T-helper 9 cell (primary cell): Measurements from ENCODE around the gene HCFC1.
"Not testable (repeated sequence)": the region's sequence is repeated elsewhere in the genome, so short reads cannot be mapped to it uniquely, and the experiment has no call there.

Experiments
- DNase-seq: peaks from one replicate; pipeline ENCODE4 v3.0.0-alpha.2; 2020

Gene HCFC1

DNA sequence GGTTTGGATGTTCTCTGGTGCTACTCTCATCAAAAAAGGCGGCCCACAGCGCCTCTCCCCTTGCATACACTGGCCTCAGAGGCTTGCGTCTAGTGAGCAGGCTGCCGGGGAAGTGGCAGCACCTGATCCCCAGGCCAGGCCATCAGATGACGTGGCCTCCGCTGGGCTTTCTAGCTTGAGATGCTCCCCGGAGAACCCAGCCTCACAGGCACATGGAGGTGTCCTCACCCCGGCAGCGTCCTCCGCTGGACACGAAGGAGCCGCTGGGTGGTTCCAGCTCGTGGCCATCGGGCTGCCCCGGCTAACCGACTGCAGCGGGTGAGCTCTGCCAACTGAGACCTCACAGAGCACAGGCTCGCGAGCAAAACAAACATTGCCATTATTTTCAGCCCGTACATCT is 35.3 kb upstream of the HCFC1 start:
- DNase-seq: no peak

GRCh38 chrX:154004315-154004714 is 32.7 kb upstream of the HCFC1 start:
- DNase-seq: no peak

DNA sequence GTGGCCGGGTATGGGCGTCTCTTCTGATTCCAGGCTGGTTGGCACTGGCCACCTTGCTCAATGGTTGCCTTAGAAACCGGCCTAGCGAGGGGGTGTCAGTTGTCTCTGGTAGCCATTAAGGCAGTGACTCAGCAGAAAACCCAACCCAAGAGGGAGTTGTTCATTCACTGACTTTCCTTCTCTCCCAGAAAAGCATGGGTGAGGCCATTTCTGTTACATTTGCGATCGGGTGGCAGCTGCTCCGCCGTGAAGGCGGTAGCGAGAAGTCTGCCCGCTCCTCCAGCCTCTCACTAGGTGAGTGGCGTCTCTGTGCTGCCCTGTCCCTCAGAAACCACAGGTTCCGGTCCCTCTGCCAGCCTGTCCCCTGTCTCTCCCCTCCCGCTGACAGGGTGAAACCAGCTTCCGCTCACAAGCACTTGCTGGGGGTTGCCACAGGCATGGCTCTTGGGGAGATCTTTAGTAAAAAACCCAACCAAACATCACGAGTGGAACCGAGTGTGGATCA is 30.6 kb upstream of the HCFC1 start:
- no peak for DNase-seq

- DNase-seq: no peak
Observed at GRCh38 chrX:154000051-154000450, 28.4 kb upstream of the HCFC1 start.

DNA sequence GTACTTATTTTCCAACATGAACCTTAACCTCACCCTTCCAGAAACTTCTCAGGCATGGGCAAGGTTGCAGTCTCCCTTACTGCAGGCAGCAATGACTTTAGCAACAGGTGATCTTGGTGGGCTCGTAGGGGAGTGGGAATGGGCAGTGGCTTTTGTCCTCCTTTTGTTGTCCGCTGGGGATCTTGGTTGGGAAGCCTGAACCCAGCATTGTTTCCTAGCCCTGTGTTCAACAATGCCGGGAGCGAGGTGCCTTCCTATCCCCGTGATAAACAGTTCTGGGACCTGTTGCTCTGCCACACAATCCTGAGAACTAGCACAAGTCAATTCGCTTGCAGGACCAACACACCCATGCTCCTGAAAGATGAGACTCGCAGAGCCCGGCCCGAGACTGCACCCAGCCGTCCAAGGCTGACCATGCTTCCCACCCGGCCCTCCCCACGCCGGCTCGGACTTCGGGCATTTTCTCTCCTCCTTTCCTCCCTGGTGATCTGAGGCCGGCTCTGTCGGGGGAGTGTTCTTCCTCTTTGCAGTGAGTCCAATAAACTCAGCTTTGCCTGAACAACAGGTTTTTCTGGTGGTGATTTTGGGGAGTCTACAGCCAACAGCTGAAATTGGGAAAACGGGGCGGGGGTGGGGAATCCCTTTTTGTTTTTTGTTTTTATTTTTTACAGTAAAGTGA is 27.9 kb upstream of the HCFC1 start:
- no peak for DNase-seq

GRCh38 chrX:153995504-153995903 is 23.9 kb upstream of the HCFC1 start:
- DNase-seq: no peak

DNA sequence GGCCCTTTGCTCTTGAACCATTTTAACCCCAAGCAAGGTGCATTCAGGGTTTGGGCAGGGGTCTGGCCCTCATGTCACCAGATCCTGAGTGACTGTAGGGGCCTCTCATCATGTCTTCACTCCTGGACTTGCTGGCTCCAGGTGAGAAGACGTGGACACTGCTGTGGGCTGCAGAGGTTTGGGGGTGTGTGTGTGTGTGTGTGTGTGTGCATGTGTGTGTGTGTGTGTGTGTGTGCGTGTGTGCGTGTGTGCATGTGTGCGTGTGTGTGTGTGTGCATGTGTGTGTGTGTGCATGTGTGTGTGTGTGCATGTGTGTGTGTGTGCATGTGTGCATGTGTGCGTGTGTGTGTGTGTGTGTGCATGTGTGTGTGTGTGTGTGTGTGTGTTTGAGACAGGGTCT is 22.8 kb upstream of the HCFC1 start:
- not testable (repeated sequence) for DNase-seq

- DNase-seq: no peak
Observed at GRCh38 chrX:153993978-153994377, 22.4 kb upstream of the HCFC1 start.

GRCh38 chrX:153993079-153993478 is 21.5 kb upstream of the HCFC1 start:
- no peak for DNase-seq

- no peak for DNase-seq
Observed at GRCh38 chrX:153992180-153992579, 20.6 kb upstream of the HCFC1 start.

GRCh38 chrX:153991013-153991580 is 19.5 kb upstream of the HCFC1 start:
- DNase-seq: no peak

- no peak for DNase-seq
Observed at GRCh38 chrX:153989973-153990655, 18.5 kb upstream of the HCFC1 start.

GRCh38 chrX:153988493-153988892 is 16.9 kb upstream of the HCFC1 start:
- DNase-seq: no peak

DNA sequence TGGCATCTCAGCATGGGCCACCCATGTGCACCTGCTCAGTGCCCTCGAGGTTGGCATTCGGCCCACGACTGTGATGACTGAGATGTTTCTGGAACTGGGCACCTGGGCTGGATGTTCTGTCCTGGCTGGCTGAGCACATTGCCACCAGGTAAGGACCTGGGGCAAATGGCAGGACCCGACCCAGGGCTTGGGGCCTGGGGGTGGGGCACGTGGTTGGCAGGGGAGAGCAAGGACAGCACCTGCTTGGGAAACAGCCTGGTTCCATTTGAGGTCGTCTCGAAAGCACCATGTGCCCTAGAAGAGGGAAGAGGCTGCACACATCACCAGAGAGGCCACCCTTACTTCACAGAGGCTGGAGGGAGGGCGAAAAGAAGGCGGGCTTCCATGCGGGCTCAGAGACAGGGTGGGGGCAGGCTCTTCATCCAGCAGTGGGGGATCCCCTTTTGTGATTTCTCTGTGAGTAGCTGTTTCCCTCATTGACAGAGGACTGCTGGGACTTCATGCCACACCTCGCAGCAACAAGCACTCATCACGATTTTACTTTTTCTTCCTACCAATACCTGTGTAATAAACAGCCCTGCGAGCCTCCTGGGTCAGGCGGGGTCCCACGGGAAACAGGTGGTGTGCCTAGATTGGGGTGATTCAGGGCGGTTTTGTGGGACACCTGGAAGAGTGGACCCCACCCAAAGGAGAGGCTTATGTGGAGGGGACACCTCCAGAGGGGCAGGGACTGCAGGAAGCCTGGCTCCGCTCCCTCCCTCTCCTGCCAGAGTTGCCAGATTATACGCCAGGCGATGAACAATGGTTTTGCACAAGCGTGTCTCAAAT is 12.9 kb upstream of the HCFC1 start:
- no peak for DNase-seq

DNA sequence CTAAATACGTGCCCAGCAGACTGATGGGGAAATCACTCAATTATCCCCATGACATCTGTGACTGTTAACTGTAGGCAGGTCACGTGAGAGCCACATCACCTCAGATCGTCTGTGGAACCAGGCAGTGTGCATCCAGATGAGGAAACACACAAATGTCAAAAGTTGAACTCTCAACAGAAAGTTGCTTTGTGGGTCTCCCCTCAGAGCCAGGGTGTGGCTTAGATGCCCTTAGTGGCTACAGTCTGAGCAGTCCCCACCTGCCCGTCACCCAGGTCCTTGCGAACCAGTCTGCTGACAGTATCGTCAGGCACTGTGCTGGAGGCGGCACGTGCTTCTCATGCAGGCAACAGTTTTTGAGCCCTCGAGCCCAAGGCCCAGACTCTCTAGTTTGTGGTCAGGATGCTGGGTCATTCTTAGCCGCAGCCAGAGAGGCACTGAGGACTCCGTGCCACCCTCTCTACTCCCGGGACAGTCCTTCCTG is 11.7 kb upstream of the HCFC1 start:
- DNase-seq: no peak

DNA sequence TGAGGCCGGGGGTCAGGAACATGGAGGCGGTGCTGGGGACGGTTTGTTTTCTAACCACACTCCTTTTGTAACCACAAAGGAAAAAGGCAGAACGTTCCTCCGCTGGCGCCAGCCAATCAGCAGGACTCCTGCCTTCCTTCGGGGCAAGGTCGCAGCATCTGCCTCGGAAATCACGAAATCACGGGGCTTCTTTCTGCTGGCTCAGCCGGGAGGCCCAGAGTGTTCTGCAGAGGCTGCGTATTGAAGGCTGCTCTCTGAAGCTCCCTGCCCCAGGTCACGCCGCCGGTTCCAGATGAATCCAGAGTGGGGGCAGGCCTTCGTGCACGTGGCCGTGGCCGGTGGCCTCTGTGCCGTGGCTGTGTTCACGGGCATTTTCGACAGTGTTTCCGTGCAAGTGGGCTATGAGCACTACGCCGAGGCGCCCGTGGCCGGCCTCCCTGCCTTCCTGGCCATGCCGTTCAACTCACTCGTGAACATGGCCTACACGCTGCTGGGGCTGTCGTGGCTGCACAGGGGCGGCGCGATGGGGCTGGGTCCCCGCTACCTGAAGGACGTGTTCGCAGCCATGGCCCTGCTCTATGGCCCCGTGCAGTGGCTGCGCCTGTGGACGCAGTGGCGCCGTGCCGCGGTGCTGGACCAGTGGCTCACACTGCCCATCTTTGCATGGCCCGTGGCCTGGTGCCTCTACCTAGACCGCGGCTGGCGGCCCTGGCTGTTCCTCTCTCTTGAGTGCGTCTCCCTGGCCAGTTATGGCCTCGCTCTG is 10.3 kb upstream of the HCFC1 start:
- peak; percentile 41 for DNase-seq

- DNase-seq: no peak
Observed at GRCh38 chrX:153981231-153981630, 9.6 kb upstream of the HCFC1 start.

GRCh38 chrX:153980394-153980793 is 8.8 kb upstream of the HCFC1 start:
- DNase-seq: not testable (repeated sequence)

DNA sequence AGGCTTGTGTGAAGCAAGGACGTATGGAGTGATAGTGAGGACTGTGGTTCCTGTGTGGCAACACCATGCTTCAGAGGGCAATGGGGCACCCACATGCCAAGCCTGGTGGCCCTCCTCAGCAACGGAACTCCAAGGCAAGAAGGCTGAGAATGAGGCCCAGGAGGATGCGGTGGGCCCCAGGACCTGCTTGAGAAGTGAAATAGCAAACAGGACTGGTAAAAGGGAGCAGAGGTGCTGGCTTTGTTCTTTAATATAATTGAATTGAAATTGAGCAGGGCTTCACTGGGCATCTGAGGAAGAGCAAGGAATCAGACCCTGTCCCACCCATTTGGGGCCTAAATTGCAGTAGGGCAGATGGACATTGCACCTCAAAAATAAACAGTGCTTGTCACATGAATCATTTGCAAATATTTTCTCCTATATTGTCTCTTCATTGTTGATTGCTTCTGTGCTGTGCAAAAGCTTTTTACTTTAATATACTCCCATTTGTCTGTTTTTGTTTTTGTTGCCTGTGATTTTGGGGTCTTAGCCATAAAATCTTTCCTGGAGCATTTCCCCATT is 3.2 kb upstream of the HCFC1 start:
- no peak for DNase-seq

- DNase-seq: no peak
Observed at GRCh38 chrX:153974003-153974725, 2.5 kb upstream of the HCFC1 start.
